HEK293T (cell line): ENCODE measurements around the gene ICAM4.

Experiments used
- ARNT ChIP-seq: fragments of 450-650 bp; IDR thresholded peaks from 2 replicates; pipeline ENCODE4 v1.6.1; 2017; ENCODE audit warnings: mild to moderate bottlenecking
- BHLHE40 ChIP-seq: fragments of 450-650 bp; IDR thresholded peaks from 2 replicates; pipeline ENCODE4 v1.6.1; 2016; ENCODE audit warnings: mild to moderate bottlenecking, moderate library complexity, borderline replicate concordance
- CTBP1 ChIP-seq: fragments of 450-650 bp; IDR thresholded peaks from 2 replicates; pipeline ENCODE4 v1.6.1; 2016; ENCODE audit warnings: borderline replicate concordance
- ELF4 ChIP-seq: fragments of 450-650 bp; IDR thresholded peaks from 2 replicates; pipeline ENCODE4 v1.6.1; 2017; ENCODE audit warnings: antibody characterized with exemption
- FOXA1 ChIP-seq: fragments of 450-650 bp; IDR thresholded peaks from 2 replicates; pipeline ENCODE4 v1.6.1; 2016; ENCODE audit warnings: mild to moderate bottlenecking
- FOXK2 ChIP-seq: fragments of 450-650 bp; IDR thresholded peaks from 2 replicates; pipeline ENCODE4 v1.6.1; 2016; ENCODE audit warnings: mild to moderate bottlenecking
- FOXM1 ChIP-seq: fragments of 450-650 bp; IDR thresholded peaks from 2 replicates; pipeline ENCODE4 v1.6.1; 2017; ENCODE audit warnings: mild to moderate bottlenecking, borderline replicate concordance
- HDGF ChIP-seq: fragments of 450-650 bp; IDR thresholded peaks from 2 replicates; pipeline ENCODE4 v1.6.1; 2017; ENCODE audit warnings: antibody characterized with exemption, borderline replicate concordance
- PKNOX1 ChIP-seq: fragments of 450-650 bp; IDR thresholded peaks from 2 replicates; pipeline ENCODE4 v1.6.1; 2016
- SP1 ChIP-seq: fragments of 450-650 bp; IDR thresholded peaks from 2 replicates; pipeline ENCODE4 v1.6.1; 2017
- SUZ12 ChIP-seq: fragments of 450-650 bp; IDR thresholded peaks from 2 replicates; pipeline ENCODE4 v1.6.1; 2016; ENCODE audit warnings: mild to moderate bottlenecking
- TARDBP ChIP-seq: fragments of 450-650 bp; IDR thresholded peaks from 2 replicates; pipeline ENCODE4 v1.6.1; 2016
- ZNF384 ChIP-seq: fragments of 450-650 bp; IDR thresholded peaks from 2 replicates; pipeline ENCODE4 v1.6.1; 2016

DNA sequence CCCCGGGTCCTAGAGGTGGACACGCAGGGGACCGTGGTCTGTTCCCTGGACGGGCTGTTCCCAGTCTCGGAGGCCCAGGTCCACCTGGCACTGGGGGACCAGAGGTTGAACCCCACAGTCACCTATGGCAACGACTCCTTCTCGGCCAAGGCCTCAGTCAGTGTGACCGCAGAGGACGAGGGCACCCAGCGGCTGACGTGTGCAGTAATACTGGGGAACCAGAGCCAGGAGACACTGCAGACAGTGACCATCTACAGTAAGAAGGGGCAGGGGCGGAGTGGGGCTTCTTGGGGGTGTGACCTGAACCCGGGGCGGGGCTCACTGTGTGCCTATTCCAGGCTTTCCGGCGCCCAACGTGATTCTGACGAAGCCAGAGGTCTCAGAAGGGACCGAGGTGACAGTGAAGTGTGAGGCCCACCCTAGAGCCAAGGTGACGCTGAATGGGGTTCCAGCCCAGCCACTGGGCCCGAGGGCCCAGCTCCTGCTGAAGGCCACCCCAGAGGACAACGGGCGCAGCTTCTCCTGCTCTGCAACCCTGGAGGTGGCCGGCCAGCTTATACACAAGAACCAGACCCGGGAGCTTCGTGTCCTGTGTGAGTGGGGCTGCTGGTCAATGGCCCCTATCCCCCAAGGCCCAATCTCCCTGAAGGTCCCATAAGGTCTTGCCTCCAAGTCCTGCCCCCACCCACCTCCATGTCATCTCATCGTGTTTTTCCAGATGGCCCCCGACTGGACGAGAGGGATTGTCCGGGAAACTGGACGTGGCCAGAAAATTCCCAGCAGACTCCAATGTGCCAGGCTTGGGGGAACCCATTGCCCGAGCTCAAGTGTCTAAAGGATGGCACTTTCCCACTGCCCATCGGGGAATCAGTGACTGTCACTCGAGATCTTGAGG is 2.4 kb upstream of the ICAM4 start:
- TF ChIP-seq FOXK2 (no peak), TARDBP (no peak), ARNT (no peak), SUZ12 (no peak), ELF4 (no peak), BHLHE40 (no peak), FOXM1 (no peak), HDGF (no peak), FOXA1 (no peak), ZNF384 (no peak), CTBP1 (no peak), PKNOX1 (no peak), SP1 (no peak)
